Choroid plexus epithelial cell (primary cell): Measurements from ENCODE around the gene ZNF687.
A peak's percentile ranks its signal among the peaks of the same experiment; 100 is the strongest.

Experiments
- DNase-seq: peaks from one replicate; pipeline ENCODE4 v3.0.0-alpha.2; 2010; ENCODE audit warnings: low read depth
- H3K4me3 ChIP-seq: 2 replicates; pipeline ENCODE4 v1.5.1; 2011; ENCODE audit warnings: low read depth, mild to moderate bottlenecking, control low read depth, low read length, moderate library complexity
- TF ChIP-seq, protein P1 (sequence below): conservative IDR thresholded peaks from 2 replicates; pipeline ENCODE4 v1.5.1; 2011; ENCODE audit warnings: low read depth, mild to moderate bottlenecking, control low read depth, inconsistent platforms, low read length, moderate library complexity

Gene ZNF687

GRCh38 chr1:151340870-151341754 lies 59.0 kb downstream of the ZNF687 start:
- H3K4me3 ChIP-seq: no peak overlapping the region
- TF ChIP-seq, protein P1, sequence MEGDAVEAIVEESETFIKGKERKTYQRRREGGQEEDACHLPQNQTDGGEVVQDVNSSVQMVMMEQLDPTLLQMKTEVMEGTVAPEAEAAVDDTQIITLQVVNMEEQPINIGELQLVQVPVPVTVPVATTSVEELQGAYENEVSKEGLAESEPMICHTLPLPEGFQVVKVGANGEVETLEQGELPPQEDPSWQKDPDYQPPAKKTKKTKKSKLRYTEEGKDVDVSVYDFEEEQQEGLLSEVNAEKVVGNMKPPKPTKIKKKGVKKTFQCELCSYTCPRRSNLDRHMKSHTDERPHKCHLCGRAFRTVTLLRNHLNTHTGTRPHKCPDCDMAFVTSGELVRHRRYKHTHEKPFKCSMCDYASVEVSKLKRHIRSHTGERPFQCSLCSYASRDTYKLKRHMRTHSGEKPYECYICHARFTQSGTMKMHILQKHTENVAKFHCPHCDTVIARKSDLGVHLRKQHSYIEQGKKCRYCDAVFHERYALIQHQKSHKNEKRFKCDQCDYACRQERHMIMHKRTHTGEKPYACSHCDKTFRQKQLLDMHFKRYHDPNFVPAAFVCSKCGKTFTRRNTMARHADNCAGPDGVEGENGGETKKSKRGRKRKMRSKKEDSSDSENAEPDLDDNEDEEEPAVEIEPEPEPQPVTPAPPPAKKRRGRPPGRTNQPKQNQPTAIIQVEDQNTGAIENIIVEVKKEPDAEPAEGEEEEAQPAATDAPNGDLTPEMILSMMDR: peak; percentile 72
- peak; percentile 93 for DNase-seq
